ENCODE results near the gene HGS. TPM values are rescaled to one million over a fixed set of nuclear protein-coding genes. Genes with fewer than 3 reads are reported as not detected.
A peak's percentile ranks its signal among the peaks of the same experiment; 100 is the strongest.

HGS gene
- total and polyA plus RNA-seq, 2 of the 13 experiments (the other 11 are each of a cell fraction or from before 2014, with no cell fraction given): 73.3 to 78.1 TPM

GRCh38 chr17:81711814-81712467, 28.1 kb downstream of the HGS start, which contains the start of gene SLC25A10 (continued):
- no peak for TF ChIP-seq GPBP1L1 (CRISPR knock-in tag; IDR thresholded peaks at IDR 0.05)
- no peak for TF ChIP-seq HMGA1 (CRISPR knock-in tag; conservative IDR thresholded peaks at IDR 0.05)
- TF ChIP-seq ZNF432 (CRISPR knock-in tag; IDR thresholded peaks at IDR 0.05; ENCODE audit: borderline replicate concordance): 0 out of 2 replicates have a peak, but pooled peaks have one; percentile 31
- TF ChIP-seq SAFB2 (CRISPR knock-in tag; IDR thresholded peaks at IDR 0.05; ENCODE audit: borderline replicate concordance, low read depth): peak; percentile 90
- peak; percentile 93; the same call in 1 of the 2 replicates for TF ChIP-seq ZNF180 (CRISPR knock-in tag; IDR thresholded peaks at IDR 0.05; ENCODE audit: borderline replicate concordance, low read depth)
- TF ChIP-seq ZNF30 (CRISPR knock-in tag; IDR thresholded peaks at IDR 0.05): peak; percentile 98
- TF ChIP-seq ATF7 (IDR thresholded peaks at IDR 0.05): no peak
- peak; percentile 90 for TF ChIP-seq ATF7 (CRISPR knock-in tag; IDR thresholded peaks at IDR 0.05)
- TF ChIP-seq ZNF790 (CRISPR knock-in tag; IDR thresholded peaks at IDR 0.05; ENCODE audit: borderline replicate concordance): peak; percentile 26; the same call in 1 of the 2 replicates
- peak; percentile 77 for TF ChIP-seq YY1 (IDR thresholded peaks at IDR 0.05; ENCODE audit: insufficient read depth, insufficient replicate concordance, low read depth, low read length)
- peak; percentile 100 for TF ChIP-seq MLX (CRISPR knock-in tag; IDR thresholded peaks at IDR 0.05)
- peak; percentile 58; the same call in 1 of the 2 replicates for TF ChIP-seq KDM1A (CRISPR knock-in tag; IDR thresholded peaks at IDR 0.05)
- TF ChIP-seq MEIS1 (CRISPR knock-in tag; IDR thresholded peaks at IDR 0.05; ENCODE audit: borderline replicate concordance): no peak
- TF ChIP-seq ZNF44 (CRISPR knock-in tag; IDR thresholded peaks at IDR 0.05): peak; percentile 76
- TF ChIP-seq RBM39 (IDR thresholded peaks at IDR 0.05; ENCODE audit: low read depth, low read length, poor library complexity, severe bottlenecking): peak; percentile 21
- no peak for TF ChIP-seq ZFP62 (CRISPR knock-in tag; IDR thresholded peaks at IDR 0.05)
- peak; percentile 82 for TF ChIP-seq FOSL1 (CRISPR knock-in tag; IDR thresholded peaks at IDR 0.05; ENCODE audit: borderline replicate concordance)
- peak; percentile 92 for TF ChIP-seq HMGXB3 (CRISPR knock-in tag; IDR thresholded peaks at IDR 0.05; ENCODE audit: borderline replicate concordance)
- TF ChIP-seq ELK4 (CRISPR knock-in tag; IDR thresholded peaks at IDR 0.05; ENCODE audit: borderline replicate concordance): peak; percentile 89; the same call in 1 of the 2 replicates
- TF ChIP-seq HIVEP1 (CRISPR knock-in tag; IDR thresholded peaks at IDR 0.05): peak; percentile 92
- no peak; the same call in 1 of the 2 replicates for TF ChIP-seq POLR2AphosphoS5 (IDR thresholded peaks at IDR 0.05; ENCODE audit: low read depth, low read length)
- peak; percentile 69; the same call in 1 of the 2 replicates for TF ChIP-seq GFI1 (CRISPR knock-in tag; IDR thresholded peaks at IDR 0.05; ENCODE audit: borderline replicate concordance)
- TF ChIP-seq FOSL2 (CRISPR knock-in tag; IDR thresholded peaks at IDR 0.05): peak; percentile 97
